ENCODE data around the gene RIOK1. TPM values are rescaled to one million over a fixed set of nuclear protein-coding genes. Genes with fewer than 3 reads are reported as not detected.

Gene RIOK1
- total and polyA plus RNA-seq, 2 of the 13 experiments (the other 11 are each of a cell fraction or from before 2014, with no cell fraction given): 9.4 to 37.8 TPM

DNA sequence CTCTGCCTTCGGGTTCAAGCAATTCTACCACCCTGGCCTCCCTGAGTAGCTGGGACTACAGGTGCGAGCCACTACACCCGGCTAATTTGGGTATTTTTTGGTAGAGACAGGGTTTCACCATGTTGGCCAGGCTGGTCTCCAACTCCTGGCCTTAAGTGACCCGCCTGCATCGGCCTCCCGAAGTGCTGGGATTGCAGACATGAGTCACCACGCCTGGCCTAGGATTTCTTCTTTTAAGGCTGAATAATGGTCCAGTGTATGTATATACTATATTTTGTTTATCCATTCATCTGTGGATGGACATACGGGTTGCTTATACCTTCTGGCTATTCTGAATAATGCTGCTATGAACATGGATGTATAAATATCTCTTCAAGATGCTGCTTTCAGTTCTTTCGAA lies 17.1 kb downstream of the RIOK1 start (continued):
- TF ChIP-seq, protein P1, sequence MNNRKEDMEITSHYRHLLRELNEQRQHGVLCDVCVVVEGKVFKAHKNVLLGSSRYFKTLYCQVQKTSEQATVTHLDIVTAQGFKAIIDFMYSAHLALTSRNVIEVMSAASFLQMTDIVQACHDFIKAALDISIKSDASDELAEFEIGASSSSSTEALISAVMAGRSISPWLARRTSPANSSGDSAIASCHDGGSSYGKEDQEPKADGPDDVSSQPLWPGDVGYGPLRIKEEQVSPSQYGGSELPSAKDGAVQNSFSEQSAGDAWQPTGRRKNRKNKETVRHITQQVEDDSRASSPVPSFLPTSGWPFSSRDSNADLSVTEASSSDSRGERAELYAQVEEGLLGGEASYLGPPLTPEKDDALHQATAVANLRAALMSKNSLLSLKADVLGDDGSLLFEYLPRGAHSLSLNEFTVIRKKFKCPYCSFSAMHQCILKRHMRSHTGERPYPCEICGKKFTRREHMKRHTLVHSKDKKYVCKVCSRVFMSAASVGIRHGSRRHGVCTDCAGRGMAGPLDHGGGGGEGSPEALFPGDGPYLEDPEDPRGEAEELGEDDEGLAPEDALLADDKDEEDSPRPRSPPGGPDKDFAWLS (CRISPR knock-in tag; IDR thresholded peaks at IDR 0.05; ENCODE audit: borderline replicate concordance): no peak
- TF ChIP-seq ZNF589 (CRISPR knock-in tag; conservative IDR thresholded peaks at IDR 0.05) (no peak), ZNF780A (CRISPR knock-in tag; IDR thresholded peaks at IDR 0.05) (no peak), SRSF9 (IDR thresholded peaks at IDR 0.05; ENCODE audit: borderline replicate concordance, insufficient read depth, low read depth, low read length, poor library complexity, severe bottlenecking) (no peak)

DNA sequence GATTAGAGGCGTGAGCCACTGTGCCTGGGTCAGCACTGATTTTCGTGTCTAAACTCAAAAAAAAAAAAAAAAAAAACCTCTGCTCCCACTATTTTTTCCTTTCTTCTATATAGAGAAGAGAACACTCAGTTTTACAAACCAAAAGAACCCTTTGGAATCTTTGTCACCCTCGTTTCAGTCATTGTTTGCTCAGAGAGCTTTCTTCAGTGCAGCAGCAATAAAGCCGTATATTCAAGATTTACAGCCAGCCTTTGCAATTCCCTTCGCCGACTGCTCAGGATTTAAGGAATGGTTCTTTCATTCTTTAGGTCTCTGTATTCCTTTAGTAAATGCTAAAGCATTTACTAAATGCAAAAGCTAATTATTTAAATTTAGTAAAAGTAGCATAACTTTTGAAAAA lies 20.1 kb downstream of the RIOK1 start:
- in situ Hi-C loops (cut with HindIII; ENCODE audit: extremely low pct_ligation_motif_present, low pct_unique_long_range_greater_than_20kb) (loop anchor here (5.0 to 10.0 kb wide), 2 partner anchors 105 to 203 kb away; no protein-coding TSS in a partner anchor), intact Hi-C loops (cut with micrococcal nuclease; ENCODE audit: unreplicated experiment) (no loop called here)
- no peak for ATAC-seq
- no peak overlapping the region for H3K4me2 ChIP-seq (ENCODE audit: low read depth, low read length)
- H3K79me2 ChIP-seq (ENCODE audit: insufficient read depth, low read length): no peaks in the 10 kb centered on the region
- TF ChIP-seq BRCA1 (CRISPR knock-in tag; IDR thresholded peaks at IDR 0.05) (no peak), SRY (CRISPR knock-in tag; IDR thresholded peaks at IDR 0.05) (no peak), MIER3 (CRISPR knock-in tag; IDR thresholded peaks at IDR 0.05; ENCODE audit: borderline replicate concordance) (no peak), PAWR (CRISPR knock-in tag; IDR thresholded peaks at IDR 0.05; ENCODE audit: borderline replicate concordance) (no peak), HHEX (CRISPR knock-in tag; IDR thresholded peaks at IDR 0.05) (no peak), POGZ (CRISPR knock-in tag; IDR thresholded peaks at IDR 0.05) (no peak), AGO2 (optimal IDR thresholded peaks at IDR 0.05; ENCODE audit: low read depth, low read length) (no peak)
- TF ChIP-seq, protein P2, sequence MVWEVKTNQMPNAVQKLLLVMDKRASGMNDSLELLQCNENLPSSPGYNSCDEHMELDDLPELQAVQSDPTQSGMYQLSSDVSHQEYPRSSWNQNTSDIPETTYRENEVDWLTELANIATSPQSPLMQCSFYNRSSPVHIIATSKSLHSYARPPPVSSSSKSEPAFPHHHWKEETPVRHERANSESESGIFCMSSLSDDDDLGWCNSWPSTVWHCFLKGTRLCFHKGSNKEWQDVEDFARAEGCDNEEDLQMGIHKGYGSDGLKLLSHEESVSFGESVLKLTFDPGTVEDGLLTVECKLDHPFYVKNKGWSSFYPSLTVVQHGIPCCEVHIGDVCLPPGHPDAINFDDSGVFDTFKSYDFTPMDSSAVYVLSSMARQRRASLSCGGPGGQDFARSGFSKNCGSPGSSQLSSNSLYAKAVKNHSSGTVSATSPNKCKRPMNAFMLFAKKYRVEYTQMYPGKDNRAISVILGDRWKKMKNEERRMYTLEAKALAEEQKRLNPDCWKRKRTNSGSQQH (CRISPR knock-in tag; IDR thresholded peaks at IDR 0.05; ENCODE audit: low read depth): no peak
- TF ChIP-seq, protein P3, sequence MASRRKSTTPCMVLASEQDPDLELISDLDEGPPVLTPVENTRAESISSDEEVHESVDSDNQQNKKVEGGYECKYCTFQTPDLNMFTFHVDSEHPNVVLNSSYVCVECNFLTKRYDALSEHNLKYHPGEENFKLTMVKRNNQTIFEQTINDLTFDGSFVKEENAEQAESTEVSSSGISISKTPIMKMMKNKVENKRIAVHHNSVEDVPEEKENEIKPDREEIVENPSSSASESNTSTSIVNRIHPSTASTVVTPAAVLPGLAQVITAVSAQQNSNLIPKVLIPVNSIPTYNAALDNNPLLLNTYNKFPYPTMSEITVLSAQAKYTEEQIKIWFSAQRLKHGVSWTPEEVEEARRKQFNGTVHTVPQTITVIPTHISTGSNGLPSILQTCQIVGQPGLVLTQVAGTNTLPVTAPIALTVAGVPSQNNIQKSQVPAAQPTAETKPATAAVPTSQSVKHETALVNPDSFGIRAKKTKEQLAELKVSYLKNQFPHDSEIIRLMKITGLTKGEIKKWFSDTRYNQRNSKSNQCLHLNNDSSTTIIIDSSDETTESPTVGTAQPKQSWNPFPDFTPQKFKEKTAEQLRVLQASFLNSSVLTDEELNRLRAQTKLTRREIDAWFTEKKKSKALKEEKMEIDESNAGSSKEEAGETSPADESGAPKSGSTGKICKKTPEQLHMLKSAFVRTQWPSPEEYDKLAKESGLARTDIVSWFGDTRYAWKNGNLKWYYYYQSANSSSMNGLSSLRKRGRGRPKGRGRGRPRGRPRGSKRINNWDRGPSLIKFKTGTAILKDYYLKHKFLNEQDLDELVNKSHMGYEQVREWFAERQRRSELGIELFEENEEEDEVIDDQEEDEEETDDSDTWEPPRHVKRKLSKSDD (CRISPR knock-in tag; IDR thresholded peaks at IDR 0.05; ENCODE audit: low read depth): no peak
- no peak overlapping the region for H2AFZ ChIP-seq (ENCODE audit: low read length)
- no peaks in the 10 kb centered on the region for H4K20me1 ChIP-seq (ENCODE audit: insufficient read depth, low read length)
- no peaks in the 10 kb centered on the region for H3K27me3 ChIP-seq (ENCODE audit: control insufficient read depth in 1 of 2, insufficient read depth in 2 of 2, low read length in 2 of 2)
- no peaks in the 10 kb centered on the region for H3K4me1 ChIP-seq (ENCODE audit: insufficient read depth, low read length)
- H3K27ac ChIP-seq (ENCODE audit: extremely low read length, insufficient read depth, low read length): no peak overlapping the region
- no TSS peak for BruUV-seq (replicated peaks)
- H3K4me3 ChIP-seq (replicated peaks in 1 of 3; ENCODE audit: insufficient read depth in 1 of 3, low read depth in 2 of 3, low read length in 3 of 3): no peak overlapping the region
- DNase-seq (ENCODE audit: low spot score): no peak
- POLR2A ChIA-PET: interaction anchor here (0.7 kb wide), 1 partner anchor 537 kb away, joined by 3 read pairs; no protein-coding TSS in a partner anchor
- H3K9me3 ChIP-seq (ENCODE audit: low read length): no peaks in the 10 kb centered on the region
- H3K9ac ChIP-seq (ENCODE audit: insufficient read depth, low read depth, low read length): no peak overlapping the region
- WGBS (ENCODE audit: low lambda C conversion rate): 95% methylated on average over 6 of the region's 6 CpGs
- peaks cover 27 to 82% of the 10 kb centered on the region in 2 experiments for H3K36me3 ChIP-seq (replicated peaks in 1 of 2; ENCODE audit: control insufficient read depth in 1 of 2, insufficient read depth in 2 of 2, low read length in 2 of 2)
- no peak for FAIRE-seq
- CTCF ChIA-PET (ENCODE audit: low intra/inter-chr PET ratio, low total read pairs): no interaction called here

Data from HepG2 (cell line).